IPS-20b (cell line): Measurements from ENCODE around the gene RAD51B.

Experiments used
- H3K27ac ChIP-seq: one replicate; pipeline ENCODE4 v1.5.1; 2013; ENCODE audit warnings: low read length
- H3K27me3 ChIP-seq: 2 replicates; pipeline ENCODE4 v1.6.1; 2013; ENCODE audit warnings: mild to moderate bottlenecking, low read length, inconsistent platforms; ENCODE audit not compliant: insufficient read depth
- H3K36me3 ChIP-seq: 2 replicates; pipeline ENCODE4 v1.6.1; 2013; ENCODE audit warnings: low read depth, mild to moderate bottlenecking, inconsistent platforms, low read length, moderate library complexity; ENCODE audit not compliant: insufficient read depth
- H3K4me1 ChIP-seq: 2 replicates; pipeline ENCODE4 v1.6.1; 2013; ENCODE audit warnings: mild to moderate bottlenecking, control low read depth, inconsistent platforms, low read length, moderate library complexity; ENCODE audit not compliant: insufficient read depth
- H3K4me3 ChIP-seq: 2 replicates; pipeline ENCODE4 v1.5.1; 2013; ENCODE audit warnings: mild to moderate bottlenecking, low read length, inconsistent platforms
- H3K9ac ChIP-seq: 2 replicates; pipeline ENCODE4 v1.6.1; 2013; ENCODE audit warnings: low read depth, mild to moderate bottlenecking, inconsistent platforms, low read length, moderate library complexity
- H3K9me3 ChIP-seq: 2 replicates; pipeline ENCODE4 v1.6.1; 2013; ENCODE audit warnings: mild to moderate bottlenecking, low read depth, low read length, inconsistent platforms; ENCODE audit not compliant: insufficient read depth

The RAD51B gene

DNA sequence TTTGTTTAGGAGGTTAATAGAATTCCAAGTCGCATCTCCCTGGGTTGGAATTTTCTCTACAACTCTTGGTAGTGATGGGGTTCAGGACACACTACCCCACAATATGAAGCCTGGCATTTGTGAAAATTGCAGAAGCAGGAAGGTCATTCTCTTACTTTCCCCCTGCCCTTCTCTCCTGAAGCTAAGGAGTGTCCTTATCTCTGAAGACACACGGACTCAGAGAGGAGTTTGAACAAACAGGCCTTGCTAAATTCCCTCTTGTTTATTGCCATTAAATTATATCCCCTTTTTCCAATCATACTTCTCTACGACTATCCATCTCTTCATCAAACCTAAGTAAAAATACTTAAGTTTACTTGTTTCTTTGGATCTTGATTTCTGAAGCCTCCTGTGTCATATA, 443.0 kb downstream of the RAD51B start:
- Histone ChIP-seq H3K4me3 (no peak overlapping the region), H3K9ac (peak overlapping the region; percentile 59; the same call in 1 of the 2 replicates), H3K9me3 (no peaks in the 10 kb centered on the region), H3K36me3 (no peaks in the 10 kb centered on the region), H3K27me3 (peaks cover 5% of the 10 kb centered on the region; the same call in 1 of the 2 replicates), H3K27ac (peak overlapping the region; percentile 9), H3K4me1 (peaks cover 53% of the 10 kb centered on the region)

DNA sequence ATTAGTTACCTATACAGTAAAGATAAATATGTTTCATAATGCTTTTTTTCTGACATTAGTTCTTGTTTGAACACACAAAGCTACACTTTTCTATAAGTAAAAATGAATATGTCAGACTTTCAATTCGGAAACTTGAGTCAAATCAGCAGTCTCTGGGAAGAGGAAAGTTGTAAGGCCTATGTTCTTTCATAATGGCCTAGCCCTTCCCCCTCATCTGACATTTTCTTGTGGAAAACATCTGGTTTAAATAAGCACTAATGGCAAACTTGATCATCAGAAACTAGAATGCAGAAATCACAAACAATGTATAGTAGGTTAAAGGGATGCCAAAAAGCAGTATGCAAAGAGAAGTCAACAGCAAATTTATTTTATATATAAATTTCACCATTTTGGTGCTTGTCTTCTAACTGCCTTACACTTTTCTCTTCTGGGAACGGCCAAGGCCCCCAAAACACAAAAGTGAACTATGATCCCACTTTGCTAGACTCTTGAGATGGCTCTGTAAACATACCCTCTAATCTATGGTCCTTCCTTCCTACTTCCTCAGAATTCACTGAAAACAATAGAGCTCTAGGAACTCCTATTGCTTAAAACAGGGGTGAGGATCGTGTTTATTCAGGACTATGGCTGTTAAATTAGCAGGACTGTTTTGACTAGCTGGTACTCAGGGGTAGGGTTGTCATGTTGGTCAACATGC, 444.1 kb downstream of the RAD51B start:
- H3K36me3 ChIP-seq = no peaks in the 10 kb centered on the region
- H3K27me3 ChIP-seq = peaks cover 5% of the 10 kb centered on the region; the same call in 1 of the 2 replicates
- no peak overlapping the region for H3K27ac ChIP-seq
- H3K9me3 ChIP-seq = no peaks in the 10 kb centered on the region
- no peak overlapping the region for H3K9ac ChIP-seq
- H3K4me1 ChIP-seq = peaks cover 52% of the 10 kb centered on the region
- H3K4me3 ChIP-seq = no peak overlapping the region

DNA sequence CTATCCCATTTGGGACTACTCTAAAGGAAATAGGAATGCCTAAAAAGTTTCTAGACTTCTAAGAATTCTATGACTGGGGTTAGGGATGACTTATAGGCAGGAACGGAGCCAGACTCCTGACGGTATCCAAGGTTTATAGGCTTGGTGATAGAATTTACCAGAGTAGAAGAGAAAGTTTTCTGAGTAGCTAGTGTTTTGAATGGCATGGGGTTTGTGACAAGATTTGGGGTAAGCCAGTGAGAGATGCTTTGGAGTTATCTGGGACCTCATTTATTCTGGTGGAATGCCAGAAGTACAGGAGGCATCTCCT, 444.6 kb downstream of the RAD51B start:
- H3K27ac ChIP-seq = no peak overlapping the region
- no peak overlapping the region for H3K9ac ChIP-seq
- no peaks in the 10 kb centered on the region for H3K36me3 ChIP-seq
- peaks cover 48% of the 10 kb centered on the region for H3K4me1 ChIP-seq
- peaks cover 5% of the 10 kb centered on the region; the same call in 1 of the 2 replicates for H3K27me3 ChIP-seq
- H3K9me3 ChIP-seq = no peaks in the 10 kb centered on the region
- H3K4me3 ChIP-seq = no peak overlapping the region

DNA sequence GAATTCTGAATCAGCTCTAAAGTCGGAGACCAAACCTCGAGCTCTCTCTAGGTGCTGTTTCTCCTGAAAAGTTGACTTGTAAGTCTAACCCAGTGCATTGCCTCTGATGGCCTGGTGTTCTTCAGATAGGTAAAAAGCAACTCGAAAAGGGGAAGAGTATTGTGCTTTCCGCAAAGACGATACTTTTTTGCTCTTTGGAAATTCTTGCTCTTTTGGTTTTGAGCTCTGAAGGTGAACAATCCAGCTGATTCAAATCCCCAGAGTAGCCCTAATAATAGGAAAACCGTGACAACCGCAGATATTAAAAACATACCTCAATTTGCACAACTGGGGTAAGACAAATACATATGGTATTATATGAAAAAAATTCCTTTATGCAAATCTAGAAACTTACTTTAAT, 447.4 kb downstream of the RAD51B start:
- no peaks in the 10 kb centered on the region for H3K36me3 ChIP-seq
- H3K4me3 ChIP-seq = no peak overlapping the region
- H3K4me1 ChIP-seq = peaks cover 25% of the 10 kb centered on the region
- no peaks in the 10 kb centered on the region for H3K9me3 ChIP-seq
- no peak overlapping the region for H3K9ac ChIP-seq
- H3K27ac ChIP-seq = no peak overlapping the region
- H3K27me3 ChIP-seq = peaks cover 1% of the 10 kb centered on the region; the same call in 1 of the 2 replicates

DNA sequence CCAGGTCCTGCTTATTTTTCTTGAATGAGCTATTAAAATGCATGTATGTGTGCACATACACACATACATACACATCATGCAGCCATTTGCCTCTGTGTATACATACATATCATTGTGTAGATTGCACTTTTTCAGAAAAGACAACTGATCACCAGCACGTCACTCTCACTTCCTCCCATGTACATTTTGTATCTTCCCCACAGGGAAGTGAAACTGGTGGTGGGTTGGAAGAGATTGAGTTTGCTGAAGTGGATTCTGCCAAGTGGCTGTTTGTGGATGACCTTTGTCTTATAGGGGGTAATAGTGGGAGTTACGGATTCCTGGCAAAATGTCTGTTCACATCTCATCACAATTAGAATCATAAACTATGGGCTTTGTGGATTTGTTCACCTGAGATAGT, 448.6 kb downstream of the RAD51B start:
- Histone ChIP-seq H3K27ac (no peak overlapping the region), H3K27me3 (no peaks in the 10 kb centered on the region), H3K9ac (no peak overlapping the region), H3K4me1 (peaks cover 13% of the 10 kb centered on the region), H3K4me3 (no peak overlapping the region), H3K36me3 (no peaks in the 10 kb centered on the region), H3K9me3 (no peaks in the 10 kb centered on the region)

DNA sequence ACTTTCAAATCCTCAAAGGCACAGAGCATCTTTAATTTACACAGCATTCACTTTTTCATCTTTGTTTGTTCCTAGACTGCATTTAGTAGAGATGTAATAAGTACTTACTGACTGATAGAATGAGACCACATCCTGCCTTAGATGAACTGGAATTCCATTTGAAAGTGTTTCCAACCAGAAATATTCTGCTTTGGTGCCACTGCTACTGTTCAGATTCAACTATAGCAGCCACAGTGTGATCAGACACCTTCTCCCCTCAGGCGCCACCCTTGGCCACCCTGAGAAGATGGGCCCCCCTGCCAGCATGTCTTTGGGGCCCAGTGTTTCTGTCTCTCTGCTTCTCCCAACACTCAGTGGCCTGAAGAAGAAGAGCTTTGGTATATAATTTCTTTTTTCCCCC, 449.1 kb downstream of the RAD51B start:
- Histone ChIP-seq H3K9me3 (no peaks in the 10 kb centered on the region), H3K4me3 (no peak overlapping the region), H3K4me1 (peaks cover 10% of the 10 kb centered on the region), H3K27me3 (no peaks in the 10 kb centered on the region), H3K9ac (no peak overlapping the region), H3K27ac (no peak overlapping the region), H3K36me3 (no peaks in the 10 kb centered on the region)

DNA sequence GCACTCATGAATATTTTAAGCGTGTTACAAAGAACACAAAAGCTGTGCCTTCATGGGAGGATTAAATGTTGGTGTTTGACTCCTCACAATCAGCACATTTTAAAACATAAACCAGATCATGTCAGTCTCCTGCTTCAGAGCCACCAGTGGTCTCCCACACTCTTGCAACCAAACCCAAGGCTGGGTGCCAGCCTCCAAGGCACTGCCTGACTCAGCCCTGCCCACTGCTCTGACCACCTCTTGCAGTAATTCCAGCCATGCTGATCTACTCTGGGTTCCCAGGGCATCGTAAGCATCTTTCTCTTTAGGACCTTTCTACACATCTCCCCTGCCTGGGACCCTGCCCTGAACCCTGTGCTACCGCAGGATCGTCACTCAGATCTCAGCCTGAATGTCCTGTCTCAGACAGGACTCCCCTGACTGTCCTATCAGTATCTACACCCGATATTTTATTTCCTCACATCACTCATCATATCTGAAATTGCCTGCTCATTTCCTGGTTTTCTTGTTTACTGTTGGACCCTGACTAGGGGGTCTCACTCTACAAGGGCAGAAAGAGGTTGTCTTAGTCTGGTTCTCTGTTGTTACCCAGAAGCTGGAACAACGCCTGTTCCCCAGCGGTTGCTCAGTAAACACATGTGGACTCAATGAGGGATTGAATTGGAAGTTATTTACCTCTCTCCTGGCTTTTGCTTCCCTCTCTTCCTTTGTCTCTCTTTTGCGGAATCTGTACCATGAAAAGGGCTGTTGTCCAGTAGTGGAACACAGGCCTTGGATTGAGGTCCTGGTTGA, 449.8 kb downstream of the RAD51B start:
- Histone ChIP-seq H3K9me3 (no peaks in the 10 kb centered on the region), H3K4me1 (peaks cover 3% of the 10 kb centered on the region; the same call in 1 of the 2 replicates), H3K27ac (no peak overlapping the region), H3K27me3 (no peaks in the 10 kb centered on the region), H3K36me3 (no peaks in the 10 kb centered on the region), H3K4me3 (no peak overlapping the region), H3K9ac (no peak overlapping the region)

DNA sequence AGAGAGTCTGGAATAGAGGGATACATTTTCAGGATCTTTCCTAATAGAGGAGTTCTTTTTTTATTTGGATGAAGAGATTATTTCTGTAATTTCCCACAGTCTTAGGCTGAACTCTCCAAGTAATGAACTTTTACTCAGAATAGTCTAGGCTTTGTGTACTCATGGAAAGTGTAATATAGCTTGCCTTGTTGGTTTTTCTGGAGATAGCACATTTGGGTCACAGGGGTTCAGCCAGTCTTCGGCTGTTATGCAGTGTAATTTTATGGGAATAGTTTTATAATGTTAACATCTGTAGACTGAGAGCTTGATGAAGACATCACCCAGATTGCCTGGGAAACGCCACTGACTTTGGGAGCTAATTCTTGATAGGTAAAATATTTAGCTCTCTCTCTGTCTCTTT, 450.8 kb downstream of the RAD51B start:
- no peak overlapping the region for H3K27ac ChIP-seq
- no peaks in the 10 kb centered on the region for H3K27me3 ChIP-seq
- H3K9ac ChIP-seq = no peak overlapping the region
- no peaks in the 10 kb centered on the region for H3K36me3 ChIP-seq
- no peaks in the 10 kb centered on the region for H3K4me1 ChIP-seq
- H3K9me3 ChIP-seq = no peaks in the 10 kb centered on the region
- H3K4me3 ChIP-seq = no peak overlapping the region

DNA sequence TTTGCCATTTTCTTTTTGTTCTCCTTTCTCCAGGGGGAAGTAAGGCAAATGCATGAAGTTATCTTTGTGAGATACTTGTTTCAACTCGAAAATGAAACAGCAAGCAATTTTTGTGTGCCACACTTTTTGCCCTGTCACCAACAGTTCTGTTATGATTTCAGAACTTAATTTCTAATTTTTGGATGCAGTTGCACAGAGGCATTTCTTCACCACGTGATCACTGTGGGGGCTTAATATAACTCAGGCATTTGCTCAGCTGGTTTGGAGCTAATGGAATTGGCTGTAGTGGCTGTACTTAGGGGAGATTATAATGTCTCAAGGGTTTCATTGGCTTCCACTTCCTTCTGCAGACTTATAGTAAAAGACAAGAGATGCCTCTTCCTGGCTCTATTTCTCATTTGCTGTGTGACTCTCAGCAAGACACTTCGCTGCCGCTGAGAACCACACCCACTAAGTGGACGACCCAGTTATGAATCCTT, 452.4 kb downstream of the RAD51B start:
- H3K9me3 ChIP-seq = no peaks in the 10 kb centered on the region
- no peak overlapping the region for H3K4me3 ChIP-seq
- no peaks in the 10 kb centered on the region for H3K36me3 ChIP-seq
- H3K27me3 ChIP-seq = no peaks in the 10 kb centered on the region
- H3K9ac ChIP-seq = no peak overlapping the region
- no peaks in the 10 kb centered on the region for H3K4me1 ChIP-seq
- no peak overlapping the region for H3K27ac ChIP-seq

DNA sequence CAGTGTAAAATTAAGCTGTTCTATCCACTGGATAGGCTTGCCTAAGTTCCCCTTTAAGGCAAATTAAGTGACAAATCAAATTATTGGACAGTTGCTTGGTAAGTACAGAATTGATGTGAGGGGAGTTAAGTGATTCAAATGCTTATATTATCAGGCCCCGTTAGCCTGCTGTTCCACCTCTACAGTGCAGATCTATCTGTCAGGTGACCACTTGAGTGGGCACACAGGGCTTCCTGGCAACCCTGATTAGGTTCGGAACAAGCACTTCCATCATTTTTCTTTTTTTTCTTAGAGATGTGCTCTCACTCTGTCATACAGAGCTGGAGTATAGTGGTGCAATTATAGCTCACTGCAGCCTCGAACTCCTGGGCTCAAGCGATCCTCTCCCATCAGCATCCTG, 453.8 kb downstream of the RAD51B start:
- Histone ChIP-seq H3K9ac (no peak overlapping the region), H3K27ac (no peak overlapping the region)

DNA sequence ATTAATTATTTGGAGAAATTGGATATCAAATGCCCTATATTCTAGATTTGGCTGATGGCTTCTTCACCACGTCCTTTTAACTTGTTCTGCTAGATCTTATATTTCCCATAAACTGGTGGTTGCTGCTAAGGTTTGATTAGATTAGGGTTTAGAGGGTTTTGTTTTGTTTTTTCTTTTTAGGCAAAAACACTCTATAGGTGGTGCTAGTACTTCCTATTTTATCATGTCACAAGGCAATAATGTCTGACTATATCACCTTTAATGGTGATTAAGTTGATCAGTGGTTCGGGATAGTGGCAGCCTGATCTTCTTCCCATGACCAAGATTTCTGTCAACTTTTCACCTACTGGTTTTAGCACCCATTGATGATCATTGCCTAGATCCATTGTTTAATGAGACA, 455.1 kb downstream of the RAD51B start:
- no peaks in the 10 kb centered on the region for H3K9me3 ChIP-seq
- no peaks in the 10 kb centered on the region for H3K27me3 ChIP-seq
- no peaks in the 10 kb centered on the region for H3K36me3 ChIP-seq
- 0 out of 2 replicates have a peak, but pooled peaks cover 3% of the 10 kb centered on the region for H3K4me1 ChIP-seq
- no peak overlapping the region for H3K27ac ChIP-seq
- no peak overlapping the region for H3K9ac ChIP-seq
- no peak overlapping the region for H3K4me3 ChIP-seq

More for the DNA sequence above, 453.8 kb downstream of the RAD51B start:
- Histone ChIP-seq H3K4me3 (no peak overlapping the region), H3K27me3 (no peaks in the 10 kb centered on the region), H3K4me1 (no peaks in the 10 kb centered on the region), H3K36me3 (no peaks in the 10 kb centered on the region), H3K9me3 (no peaks in the 10 kb centered on the region)
